ENCODE results near the gene PIK3C2G. TPM values are rescaled to one million over a fixed set of nuclear protein-coding genes. Genes with fewer than 3 reads are reported as not detected.
"Not testable (repeated sequence)": the region's sequence is repeated elsewhere in the genome, so short reads cannot be mapped to it uniquely, and the experiment has no call there.

The PIK3C2G gene
- total and polyA plus RNA-seq, 10 of the 15 experiments (the other 5 are each of a cell fraction or from before 2014, with no cell fraction given): not detected

GRCh38 chr12:18496156-18496555 is 234.8 kb downstream of the PIK3C2G start:
- BruUV-seq (replicated peaks): no TSS peak
- Histone ChIP-seq H3K9ac (ENCODE audit: control insufficient read depth, insufficient read depth, low read length) (no peak overlapping the region), H3K27me3 (replicated peaks in 1 of 2; ENCODE audit: control insufficient read depth in 2 of 2, insufficient read depth in 2 of 2, low read length in 1 of 2) (no peaks in the 10 kb centered on the region), H4K20me1 (ENCODE audit: control insufficient read depth, insufficient read depth) (no peaks in the 10 kb centered on the region), H3K4me2 (ENCODE audit: control insufficient read depth, insufficient read depth) (no peak overlapping the region), H3K27ac (ENCODE audit: control insufficient read depth, insufficient read depth) (no peak overlapping the region), H3K4me3 (no peak overlapping the region), H2AFZ (ENCODE audit: control insufficient read depth, low read depth, low read length) (no peak overlapping the region), H3K36me3 (ENCODE audit: control insufficient read depth in 2 of 2, insufficient read depth in 2 of 2, low read length in 1 of 2) (no peaks in the 10 kb centered on the region), H3K79me2 (ENCODE audit: control insufficient read depth, insufficient read depth, low read length) (no peaks in the 10 kb centered on the region), H3K9me3 (replicated peaks; ENCODE audit: control insufficient read depth, insufficient read depth, low read length) (no peaks in the 10 kb centered on the region), H3K4me1 (ENCODE audit: control insufficient read depth, insufficient read depth, low read length) (no peaks in the 10 kb centered on the region)
- DNase-seq (ENCODE audit: low read depth, low spot score) (no peak), ATAC-seq (no peak), FAIRE-seq (no peak)
- ChIA-PET RAD21 (ENCODE audit: unreplicated experiment) (no interaction called here), POLR2A (no interaction called here), SMC1A (ENCODE audit: uncharacterized antibody, unreplicated experiment) (no interaction called here), CTCF (no interaction called here)
- no peak for TF ChIP-seq CHD1 (IDR thresholded peaks at IDR 0.05; ENCODE audit: low read depth, low read length)
- TF ChIP-seq ZZZ3 (IDR thresholded peaks at IDR 0.05; ENCODE audit: control insufficient read depth, insufficient read length, low read depth): no peak
- TF ChIP-seq JUNB (IDR thresholded peaks at IDR 0.05): no peak
- no peak for TF ChIP-seq ZSCAN29 (IDR thresholded peaks at IDR 0.05)
- TF ChIP-seq BHLHE40 (IDR thresholded peaks at IDR 0.05; ENCODE audit: borderline replicate concordance in 1 of 2, low read depth in 2 of 2, low read length in 1 of 2): no peak
- no peak for TF ChIP-seq PAX5 (IDR thresholded peaks at IDR 0.05; ENCODE audit: borderline replicate concordance, low read depth, low read length)
- no peak for TF ChIP-seq MXI1 (IDR thresholded peaks at IDR 0.05; ENCODE audit: low read depth, low read length)
- in situ Hi-C loops (cut with MboI): no loop called here
- intact Hi-C loops (cut with micrococcal nuclease; ENCODE audit: unreplicated experiment): no loop called here
- 48% methylated on average over 2 of the region's 2 CpGs for WGBS (ENCODE audit: insufficient coverage, insufficient replicate concordance, low lambda C conversion rate, missing lambda C conversion rate)

- H3K4me2 ChIP-seq (ENCODE audit: control insufficient read depth, insufficient read depth); BruUV-seq (replicated peaks); H3K27me3 ChIP-seq (replicated peaks in 1 of 2; ENCODE audit: control insufficient read depth in 2 of 2, insufficient read depth in 2 of 2, low read length in 1 of 2); H3K4me3 ChIP-seq; H3K79me2 ChIP-seq (ENCODE audit: control insufficient read depth, insufficient read depth, low read length); POLR2A ChIA-PET; H3K36me3 ChIP-seq (ENCODE audit: control insufficient read depth in 2 of 2, insufficient read depth in 2 of 2, low read length in 1 of 2); H3K27ac ChIP-seq (ENCODE audit: control insufficient read depth, insufficient read depth); SMC1A ChIA-PET (ENCODE audit: uncharacterized antibody, unreplicated experiment); H3K4me1 ChIP-seq (ENCODE audit: control insufficient read depth, insufficient read depth, low read length); intact Hi-C loops (cut with micrococcal nuclease; ENCODE audit: unreplicated experiment); RAD21 ChIA-PET (ENCODE audit: unreplicated experiment); H2AFZ ChIP-seq (ENCODE audit: control insufficient read depth, low read depth, low read length); H4K20me1 ChIP-seq (ENCODE audit: control insufficient read depth, insufficient read depth); DNase-seq (ENCODE audit: low read depth, low spot score); ATAC-seq; FAIRE-seq; in situ Hi-C loops (cut with MboI); H3K9ac ChIP-seq (ENCODE audit: control insufficient read depth, insufficient read depth, low read length); H3K9me3 ChIP-seq (replicated peaks; ENCODE audit: control insufficient read depth, insufficient read depth, low read length): not testable (repeated sequence)
- WGBS (ENCODE audit: insufficient coverage, insufficient replicate concordance, low lambda C conversion rate, missing lambda C conversion rate): 87% methylated on average over 30 of the region's 35 CpGs
- CTCF ChIA-PET: interaction anchor here (0.6 kb wide), 1 partner anchor 611 kb away, joined by 3 read pairs; no protein-coding TSS in a partner anchor
Observed at GRCh38 chr12:18500160-18500574, 238.8 kb downstream of the PIK3C2G start.

GRCh38 chr12:18500736-18501135 is 239.4 kb downstream of the PIK3C2G start:
- H3K4me1 ChIP-seq (ENCODE audit: control insufficient read depth, insufficient read depth, low read length); RAD21 ChIA-PET (ENCODE audit: unreplicated experiment); POLR2A ChIA-PET; CTCF ChIA-PET; H2AFZ ChIP-seq (ENCODE audit: control insufficient read depth, low read depth, low read length); H3K79me2 ChIP-seq (ENCODE audit: control insufficient read depth, insufficient read depth, low read length); H3K36me3 ChIP-seq (ENCODE audit: control insufficient read depth in 2 of 2, insufficient read depth in 2 of 2, low read length in 1 of 2); H3K27ac ChIP-seq (ENCODE audit: control insufficient read depth, insufficient read depth); H3K4me2 ChIP-seq (ENCODE audit: control insufficient read depth, insufficient read depth); H3K27me3 ChIP-seq (replicated peaks in 1 of 2; ENCODE audit: control insufficient read depth in 2 of 2, insufficient read depth in 2 of 2, low read length in 1 of 2); intact Hi-C loops (cut with micrococcal nuclease; ENCODE audit: unreplicated experiment); H3K9ac ChIP-seq (ENCODE audit: control insufficient read depth, insufficient read depth, low read length); in situ Hi-C loops (cut with MboI); H3K4me3 ChIP-seq; DNase-seq (ENCODE audit: low read depth, low spot score); FAIRE-seq; ATAC-seq; H4K20me1 ChIP-seq (ENCODE audit: control insufficient read depth, insufficient read depth); BruUV-seq (replicated peaks); SMC1A ChIA-PET (ENCODE audit: uncharacterized antibody, unreplicated experiment); H3K9me3 ChIP-seq (replicated peaks; ENCODE audit: control insufficient read depth, insufficient read depth, low read length): not testable (repeated sequence)
- WGBS (ENCODE audit: insufficient coverage, insufficient replicate concordance, low lambda C conversion rate, missing lambda C conversion rate): 90% methylated on average over 15 of the region's 21 CpGs

Data from GM12878 (cell line).